Measurements from ENCODE around the gene DQX1.
A peak's percentile ranks its signal among the peaks of the same experiment; 100 is the strongest.

The DQX1 gene

GRCh38 chr2:74554820-74555531 lies 28.9 kb upstream of the DQX1 start:
- peak; percentile 66 for DNase-seq (ENCODE audit: low spot score)

- peak; percentile 81 for DNase-seq (ENCODE audit: low spot score)
Observed at GRCh38 chr2:74553892-74554819, 28.1 kb upstream of the DQX1 start, which contains the start of the genes DOK1 and LOXL3. TSS of gene DOK1 (plus strand) at chr2:74554720. CDS start at chr2:74554755, 35 bp downstream. TSS of gene LOXL3 (minus strand) at chr2:74553942. CDS start at chr2:74552634, 1,308 bp downstream.

GRCh38 chr2:74552914-74553811 lies 27.1 kb upstream of the DQX1 start:
- no peak for DNase-seq (ENCODE audit: low spot score)

GRCh38 chr2:74551942-74552913 lies 26.2 kb upstream of the DQX1 start:
- no peak for DNase-seq (ENCODE audit: low spot score)

GRCh38 chr2:74551530-74551929 lies 25.5 kb upstream of the DQX1 start:
- no peak for DNase-seq (ENCODE audit: low spot score)

- no peak for DNase-seq (ENCODE audit: low spot score)
Observed at GRCh38 chr2:74550231-74550630, 24.2 kb upstream of the DQX1 start.

- peak; percentile 58 for DNase-seq (ENCODE audit: low spot score)
Observed at GRCh38 chr2:74548900-74549826, 23.1 kb upstream of the DQX1 start.

GRCh38 chr2:74548285-74548899 lies 22.4 kb upstream of the DQX1 start:
- DNase-seq (ENCODE audit: low spot score) = no peak

- DNase-seq (ENCODE audit: low spot score) = no peak
Observed at GRCh38 chr2:74546004-74546403, 20.0 kb upstream of the DQX1 start.

- DNase-seq (ENCODE audit: low spot score) = no peak
Observed at GRCh38 chr2:74544634-74545033, 18.6 kb upstream of the DQX1 start.

GRCh38 chr2:74542978-74543377 lies 16.9 kb upstream of the DQX1 start:
- no peak for DNase-seq (ENCODE audit: low spot score)

- no peak for DNase-seq (ENCODE audit: low spot score)
Observed at GRCh38 chr2:74540291-74540690, 14.3 kb upstream of the DQX1 start.

- no peak for DNase-seq (ENCODE audit: low spot score)
Observed at GRCh38 chr2:74538881-74539339, 12.9 kb upstream of the DQX1 start.

- DNase-seq (ENCODE audit: low spot score) = no peak
Observed at GRCh38 chr2:74537140-74537539, 11.1 kb upstream of the DQX1 start.

GRCh38 chr2:74536166-74536950 lies 10.3 kb upstream of the DQX1 start:
- DNase-seq (ENCODE audit: low spot score) = no peak

GRCh38 chr2:74535440-74535965 lies 9.5 kb upstream of the DQX1 start:
- DNase-seq (ENCODE audit: low spot score) = no peak

GRCh38 chr2:74534411-74534810 lies 8.4 kb upstream of the DQX1 start:
- no peak for DNase-seq (ENCODE audit: low spot score)

- DNase-seq (ENCODE audit: low spot score) = no peak
Observed at GRCh38 chr2:74533464-74533863, 7.4 kb upstream of the DQX1 start.
